Neutrophil (primary cell): ENCODE data around the gene DRC7.

ENCODE experiments used
- H3K27ac ChIP-seq: fragments of 200-600 bp; sonication (generic); 2 replicates; pipeline ENCODE4 v1.5.1; 2016; ENCODE audit warnings: mild to moderate bottlenecking, moderate library complexity
- H3K27me3 ChIP-seq: fragments of 200-600 bp; sonication (generic); 2 replicates; pipeline ENCODE4 v1.6.0; 2016; ENCODE audit warnings: mild to moderate bottlenecking
- H3K36me3 ChIP-seq: fragments of 200-600 bp; sonication (generic); 2 replicates; pipeline ENCODE4 v1.5.1; 2017
- H3K4me1 ChIP-seq, 2 experiments: fragments of 200-600 bp in 1 of 2; sonication (generic) in 1 of 2; 1 replicate in 1 of 2; 2 replicates in 1 of 2; pipeline versions ENCODE4 v1.5.1 to v1.6.1; 2013 to 2016; ENCODE audit warnings: low read depth in 1 of 2, low read length in 1 of 2, mild to moderate bottlenecking in 1 of 2, moderate library complexity in 1 of 2; ENCODE audit not compliant: control insufficient read depth in 1 of 2, insufficient read depth in 1 of 2
- H3K4me3 ChIP-seq, 2 experiments: fragments of 200-600 bp in 1 of 2; sonication (generic) in 1 of 2; 1 replicate in 1 of 2; 2 replicates in 1 of 2; pipeline ENCODE4 v1.5.1; 2013 to 2016; ENCODE audit warnings: low read depth in 1 of 2, low read length in 1 of 2, mild to moderate bottlenecking in 1 of 2, moderate library complexity in 1 of 2
- H3K9me3 ChIP-seq: fragments of 200-600 bp; sonication (generic); 2 replicates; pipeline ENCODE4 v1.5.1; 2016
- CTCF ChIP-seq: fragments of 200-600 bp; sonication (generic); IDR thresholded peaks from 2 replicates; pipeline ENCODE4 v1.5.1; 2016; ENCODE audit warnings: antibody characterized with exemption

Gene DRC7

DNA sequence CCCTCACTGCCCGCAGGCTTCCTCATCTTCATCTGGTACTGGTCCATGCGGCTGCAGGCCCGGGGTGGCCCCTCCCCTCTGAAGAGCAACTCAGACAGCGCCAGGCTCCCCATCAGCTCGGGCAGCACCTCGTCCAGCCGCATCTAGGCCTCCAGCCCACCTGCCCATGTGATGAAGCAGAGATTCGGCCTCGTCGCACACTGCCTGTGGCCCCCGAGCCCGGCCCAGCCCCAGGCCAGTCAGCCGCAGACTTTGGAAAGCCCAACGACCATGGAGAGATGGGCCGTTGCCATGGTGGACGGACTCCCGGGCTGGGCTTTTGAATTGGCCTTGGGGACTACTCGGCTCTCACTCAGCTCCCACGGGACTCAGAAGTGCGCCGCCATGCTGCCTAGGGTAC lies 31.2 kb upstream of the DRC7 start:
- no peaks in the 10 kb centered on the region for H3K9me3 ChIP-seq
- no peaks in the 10 kb centered on the region for H3K27me3 ChIP-seq
- H3K4me3 ChIP-seq, result no peak overlapping the region
- H3K27ac ChIP-seq, result no peak overlapping the region
- H3K36me3 ChIP-seq, result no peaks in the 10 kb centered on the region
- TF ChIP-seq CTCF, result no peak
- peaks cover 39 to 40% of the 10 kb centered on the region in 2 experiments for H3K4me1 ChIP-seq

- H3K27ac ChIP-seq, result peak overlapping the region; percentile 98
- TF ChIP-seq CTCF, result no peak
- H3K4me1 ChIP-seq, result peaks cover 42 to 46% of the 10 kb centered on the region in 2 experiments
- H3K27me3 ChIP-seq, result no peaks in the 10 kb centered on the region
- no peaks in the 10 kb centered on the region for H3K9me3 ChIP-seq
- no peak overlapping the region for H3K4me3 ChIP-seq
- H3K36me3 ChIP-seq, result no peaks in the 10 kb centered on the region
Measured at GRCh38 chr16:57663917-57664661, 30.5 kb upstream of the DRC7 start.

- no peaks in the 10 kb centered on the region for H3K9me3 ChIP-seq
- H3K27ac ChIP-seq, result peak overlapping the region; percentile 98
- H3K27me3 ChIP-seq, result no peaks in the 10 kb centered on the region
- no peak for TF ChIP-seq CTCF
- peaks cover 48 to 52% of the 10 kb centered on the region in 2 experiments for H3K4me1 ChIP-seq
- H3K36me3 ChIP-seq, result peaks cover 4% of the 10 kb centered on the region
- no peak overlapping the region for H3K4me3 ChIP-seq
Measured at GRCh38 chr16:57664662-57665025, 30.0 kb upstream of the DRC7 start.

DNA sequence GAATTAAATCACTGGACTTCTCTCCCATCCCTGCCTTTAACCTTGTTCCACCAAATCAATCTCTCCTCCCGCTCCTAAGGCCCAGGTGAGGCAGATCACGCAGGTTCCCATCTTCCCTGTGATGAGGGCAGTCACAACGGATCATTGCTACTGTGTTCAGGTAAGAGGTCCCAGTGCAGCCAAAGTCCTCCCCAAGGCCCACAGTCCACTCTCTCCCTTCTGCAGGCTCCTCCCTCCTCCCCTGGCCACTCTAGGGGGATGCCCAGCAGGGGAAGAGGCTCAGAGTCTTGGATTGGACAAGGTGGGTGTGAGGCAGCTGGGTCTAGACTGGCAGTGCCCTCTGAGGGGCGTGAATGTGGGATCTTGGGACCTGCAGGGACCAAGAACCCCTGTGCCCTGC lies 29.1 kb upstream of the DRC7 start:
- H3K27me3 ChIP-seq, result no peaks in the 10 kb centered on the region
- TF ChIP-seq CTCF, result no peak
- H3K36me3 ChIP-seq, result peaks cover 11% of the 10 kb centered on the region
- peak overlapping the region; percentile 98 for H3K27ac ChIP-seq
- no peak overlapping the region for H3K4me3 ChIP-seq
- H3K4me1 ChIP-seq, result peaks cover 57 to 61% of the 10 kb centered on the region in 2 experiments
- H3K9me3 ChIP-seq, result no peaks in the 10 kb centered on the region

DNA sequence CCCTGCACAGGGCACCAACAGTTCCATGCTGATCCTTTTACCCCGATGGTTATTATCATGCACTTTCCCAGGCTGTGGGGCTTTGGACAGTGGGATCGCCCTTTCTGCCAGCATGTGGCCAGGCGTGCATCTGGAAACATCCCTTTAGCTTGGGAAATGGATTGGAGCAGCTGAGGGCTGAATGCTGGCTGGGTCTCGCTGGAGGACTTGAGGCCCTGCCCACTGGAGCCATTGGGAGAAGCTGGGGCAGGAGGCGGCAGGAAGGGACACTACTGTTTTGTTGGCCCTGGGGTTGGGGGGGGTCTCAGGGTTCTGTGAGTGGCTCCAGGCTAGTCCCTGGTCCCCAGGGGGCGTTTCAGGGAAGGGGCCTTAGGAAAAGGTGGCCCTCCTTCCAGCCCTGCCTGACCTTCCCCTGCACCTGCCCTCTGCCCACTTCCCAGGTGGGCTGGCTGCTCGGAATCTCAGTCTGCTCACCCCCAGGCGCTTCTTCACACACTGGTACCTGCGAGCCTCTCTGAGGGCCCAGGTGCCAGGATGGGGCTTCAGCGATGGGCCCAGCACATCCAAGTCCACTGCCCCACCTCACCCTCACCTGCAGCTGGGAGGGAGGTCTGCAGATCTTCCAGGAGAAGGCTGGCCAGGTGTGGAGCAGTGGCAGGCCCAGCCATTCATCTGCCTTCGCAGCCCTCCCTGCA lies 28.1 kb upstream of the DRC7 start:
- no peak for TF ChIP-seq CTCF
- H3K36me3 ChIP-seq, result peaks cover 11% of the 10 kb centered on the region
- H3K4me3 ChIP-seq, result peak overlapping the region; percentile 71 to 100
- H3K27ac ChIP-seq, result peak overlapping the region; percentile 98
- no peaks in the 10 kb centered on the region for H3K27me3 ChIP-seq
- no peaks in the 10 kb centered on the region for H3K9me3 ChIP-seq
- H3K4me1 ChIP-seq, result peaks cover 66 to 70% of the 10 kb centered on the region in 2 experiments
